Measurements from ENCODE around the gene THADA.
"Not testable (repeated sequence)": the region's sequence is repeated elsewhere in the genome, so short reads cannot be mapped to it uniquely, and the experiment has no call there.

Gene THADA

GRCh38 chr2:43448011-43448821 lies 147.6 kb downstream of the THADA start (continued):
- TF ChIP-seq ZSCAN16 (tag by site-specific recombination; IDR thresholded peaks at IDR 0.05), result no peak
- no peak for TF ChIP-seq KLF8 (tag by site-specific recombination; IDR thresholded peaks at IDR 0.05)

GRCh38 chr2:43446755-43447154 lies 149.1 kb downstream of the THADA start:
- not testable (repeated sequence) for H3K36me3 ChIP-seq (ENCODE audit: control insufficient read depth in 2 of 2, insufficient read depth in 1 of 2, low read length in 2 of 2); H3K27ac ChIP-seq (ENCODE audit: extremely low read depth, low read depth, low read length); H3K4me1 ChIP-seq (ENCODE audit: control insufficient read depth, insufficient read depth, low read length); H3K4me3 ChIP-seq (ENCODE audit: low read depth, low read length); H3K9me3 ChIP-seq (ENCODE audit: control insufficient read depth, insufficient read depth, low read depth, low read length)
- POLR2A ChIA-PET, result interaction anchor here (0.6 kb wide), 1 partner anchor 519 kb away, joined by 3 read pairs; no protein-coding TSS in a partner anchor
- CTCF ChIA-PET, result interaction anchor here (0.6 kb wide), 1 partner anchor 746 kb away, joined by 3 read pairs; no protein-coding TSS in a partner anchor

DNA sequence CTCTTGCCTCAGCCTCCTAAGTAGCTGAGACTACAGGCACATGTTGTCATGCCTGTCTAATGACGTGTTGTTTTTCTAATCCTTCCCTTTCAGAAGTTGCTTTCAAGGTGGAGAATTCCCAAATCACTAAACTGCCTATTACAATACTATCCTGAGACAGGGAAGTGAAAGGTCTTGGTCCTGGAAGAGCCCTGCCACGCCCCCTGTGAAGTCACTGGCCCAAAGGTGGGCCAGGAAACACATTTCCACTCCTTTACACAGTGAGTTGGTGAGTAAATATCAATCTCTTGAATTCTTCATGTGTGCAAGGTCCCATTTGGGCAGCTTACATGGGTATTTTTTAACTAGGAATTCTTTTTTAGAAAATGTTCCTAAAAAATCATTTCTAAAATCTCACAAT lies 150.1 kb downstream of the THADA start:
- no peaks in the 10 kb centered on the region for H3K9me3 ChIP-seq (ENCODE audit: control insufficient read depth, insufficient read depth, low read depth, low read length)
- POLR2A ChIA-PET, result no interaction called here
- H3K4me1 ChIP-seq (ENCODE audit: control insufficient read depth, insufficient read depth, low read length), result peaks cover 4% of the 10 kb centered on the region; the same call in 1 of the 2 replicates
- H3K27ac ChIP-seq (ENCODE audit: extremely low read depth, low read depth, low read length), result no peak overlapping the region
- CTCF ChIA-PET, result interaction anchor here (0.6 kb wide), 1 partner anchor 745 kb away, joined by 3 read pairs; no protein-coding TSS in a partner anchor
- no peak overlapping the region for H3K4me3 ChIP-seq (ENCODE audit: low read depth, low read length)
- H3K36me3 ChIP-seq (ENCODE audit: control insufficient read depth in 2 of 2, insufficient read depth in 1 of 2, low read length in 2 of 2), result no peaks in the 10 kb centered on the region
- no peak for TF ChIP-seq MEIS1 (CRISPR knock-in tag; IDR thresholded peaks at IDR 0.05; ENCODE audit: borderline replicate concordance)
- TF ChIP-seq ZNF221 (tag by site-specific recombination; IDR thresholded peaks at IDR 0.05; ENCODE audit: borderline replicate concordance), result no peak
- TF ChIP-seq GLIS2 (tag by site-specific recombination; IDR thresholded peaks at IDR 0.05), result no peak
- no peak for TF ChIP-seq SP3 (tag by site-specific recombination; IDR thresholded peaks at IDR 0.05)
- no peak for TF ChIP-seq ZNF155 (tag by site-specific recombination; IDR thresholded peaks at IDR 0.05)
- TF ChIP-seq, protein P1, sequence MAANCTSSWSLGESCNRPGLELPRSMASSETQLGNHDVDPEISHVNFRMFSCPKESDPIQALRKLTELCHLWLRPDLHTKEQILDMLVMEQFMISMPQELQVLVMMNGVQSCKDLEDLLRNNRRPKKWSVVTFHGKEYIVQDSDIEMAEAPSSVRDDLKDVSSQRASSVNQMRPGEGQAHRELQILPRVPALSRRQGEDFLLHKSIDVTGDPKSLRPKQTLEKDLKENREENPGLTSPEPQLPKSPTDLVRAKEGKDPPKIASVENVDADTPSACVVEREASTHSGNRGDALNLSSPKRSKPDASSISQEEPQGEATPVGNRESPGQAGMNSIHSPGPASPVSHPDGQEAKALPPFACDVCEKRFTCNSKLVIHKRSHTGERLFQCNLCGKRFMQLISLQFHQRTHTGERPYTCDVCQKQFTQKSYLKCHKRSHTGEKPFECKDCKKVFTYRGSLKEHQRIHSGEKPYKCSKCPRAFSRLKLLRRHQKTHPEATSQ (tag by site-specific recombination; IDR thresholded peaks at IDR 0.05), result no peak
- no peak for TF ChIP-seq ZNF521 (tag by site-specific recombination; IDR thresholded peaks at IDR 0.05)
- no peak for TF ChIP-seq ZNF423 (tag by site-specific recombination; IDR thresholded peaks at IDR 0.05)
- TF ChIP-seq ZNF132 (tag by site-specific recombination; IDR thresholded peaks at IDR 0.05; ENCODE audit: borderline replicate concordance), result no peak
- no peak for TF ChIP-seq YY1 (tag by site-specific recombination; IDR thresholded peaks at IDR 0.05)
- TF ChIP-seq ZBTB20 (tag by site-specific recombination; IDR thresholded peaks at IDR 0.05), result no peak
- no peak for TF ChIP-seq ZNF121 (tag by site-specific recombination; IDR thresholded peaks at IDR 0.05)
- no peak for TF ChIP-seq ZNF214 (tag by site-specific recombination; IDR thresholded peaks at IDR 0.05; ENCODE audit: borderline replicate concordance)
- no peak for TF ChIP-seq ZNF223 (tag by site-specific recombination; IDR thresholded peaks at IDR 0.05)
- TF ChIP-seq ZFP69B (tag by site-specific recombination; IDR thresholded peaks at IDR 0.05), result no peak

DNA sequence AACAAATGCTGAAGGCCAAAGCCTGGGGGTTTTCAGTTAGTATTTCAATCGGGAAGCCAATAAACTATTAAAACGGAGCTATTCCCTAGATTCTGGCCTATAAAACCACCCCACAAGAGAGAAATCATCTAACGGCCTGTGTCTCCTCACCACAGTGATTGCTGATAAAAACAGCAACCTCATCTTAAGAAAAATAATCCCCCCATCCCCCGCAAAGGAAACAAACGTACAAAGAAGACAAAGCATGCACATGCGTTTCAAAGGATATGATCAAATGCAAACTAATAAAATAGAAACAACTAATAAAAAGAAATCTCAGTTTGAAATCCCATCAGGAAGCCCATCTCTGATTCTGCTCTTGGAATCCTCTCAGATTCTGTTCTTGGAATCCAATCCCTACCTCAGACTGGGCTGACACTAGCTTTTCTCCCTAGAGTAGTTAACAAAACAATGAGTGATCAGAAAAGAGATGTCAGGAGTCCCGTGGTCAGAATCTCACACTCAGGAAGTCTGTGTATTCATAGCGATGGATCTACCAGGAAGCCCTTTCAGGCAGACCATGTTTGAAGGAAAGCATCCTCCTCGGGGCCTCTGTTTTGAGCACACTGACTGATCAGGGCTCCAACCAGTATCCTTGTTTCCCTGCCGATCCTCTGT lies 150.7 kb downstream of the THADA start:
- ChIA-PET CTCF (interaction anchor here (0.6 kb wide), 2 partner anchors 618 to 1907 kb away, joined by 3 read pairs; no protein-coding TSS in a partner anchor), POLR2A (no interaction called here)
- Histone ChIP-seq H3K27ac (ENCODE audit: extremely low read depth, low read depth, low read length) (no peak overlapping the region), H3K9me3 (ENCODE audit: control insufficient read depth, insufficient read depth, low read depth, low read length) (no peaks in the 10 kb centered on the region), H3K36me3 (ENCODE audit: control insufficient read depth in 2 of 2, insufficient read depth in 1 of 2, low read length in 2 of 2) (no peaks in the 10 kb centered on the region), H3K4me1 (ENCODE audit: control insufficient read depth, insufficient read depth, low read length) (peaks cover 4% of the 10 kb centered on the region; the same call in 1 of the 2 replicates), H3K4me3 (ENCODE audit: low read depth, low read length) (no peak overlapping the region)
- TF ChIP-seq TRIM28 (IDR thresholded peaks at IDR 0.05; ENCODE audit: borderline replicate concordance, low read length), result 0 out of 2 replicates have a peak, but pooled peaks have one; percentile 46
- TF ChIP-seq, protein P2, sequence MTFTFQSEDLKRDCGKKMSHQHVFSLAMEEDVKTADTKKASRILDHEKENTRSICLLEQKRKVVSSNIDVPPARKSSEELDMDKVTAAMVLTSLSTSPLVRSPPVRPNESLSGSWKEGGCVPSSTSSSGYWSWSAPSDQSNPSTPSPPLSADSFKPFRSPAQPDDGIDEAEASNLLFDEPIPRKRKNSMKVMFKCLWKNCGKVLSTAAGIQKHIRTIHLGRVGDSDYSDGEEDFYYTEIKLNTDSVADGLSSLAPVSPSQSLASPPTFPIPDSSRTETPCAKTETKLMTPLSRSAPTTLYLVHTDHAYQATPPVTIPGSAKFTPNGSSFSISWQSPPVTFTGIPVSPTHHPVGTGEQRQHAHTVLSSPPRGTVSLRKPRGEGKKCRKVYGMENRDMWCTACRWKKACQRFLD (tag by site-specific recombination; IDR thresholded peaks at IDR 0.05), result no peak
- TF ChIP-seq, protein P3, sequence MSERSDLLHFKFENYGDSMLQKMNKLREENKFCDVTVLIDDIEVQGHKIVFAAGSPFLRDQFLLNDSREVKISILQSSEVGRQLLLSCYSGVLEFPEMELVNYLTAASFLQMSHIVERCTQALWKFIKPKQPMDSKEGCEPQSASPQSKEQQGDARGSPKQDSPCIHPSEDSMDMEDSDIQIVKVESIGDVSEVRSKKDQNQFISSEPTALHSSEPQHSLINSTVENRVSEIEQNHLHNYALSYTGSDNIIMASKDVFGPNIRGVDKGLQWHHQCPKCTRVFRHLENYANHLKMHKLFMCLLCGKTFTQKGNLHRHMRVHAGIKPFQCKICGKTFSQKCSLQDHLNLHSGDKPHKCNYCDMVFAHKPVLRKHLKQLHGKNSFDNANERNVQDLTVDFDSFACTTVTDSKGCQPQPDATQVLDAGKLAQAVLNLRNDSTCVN (tag by site-specific recombination; optimal IDR thresholded peaks at IDR 0.05), result no peak

All from HEK293 (cell line).